T-helper 22 cell (primary cell): ENCODE results near the gene RGS7.

Experiments used
- DNase-seq: peaks from one replicate; pipeline ENCODE4 v3.0.0-alpha.2; 2020; ENCODE audit warnings: low read depth

RGS7 gene

DNA sequence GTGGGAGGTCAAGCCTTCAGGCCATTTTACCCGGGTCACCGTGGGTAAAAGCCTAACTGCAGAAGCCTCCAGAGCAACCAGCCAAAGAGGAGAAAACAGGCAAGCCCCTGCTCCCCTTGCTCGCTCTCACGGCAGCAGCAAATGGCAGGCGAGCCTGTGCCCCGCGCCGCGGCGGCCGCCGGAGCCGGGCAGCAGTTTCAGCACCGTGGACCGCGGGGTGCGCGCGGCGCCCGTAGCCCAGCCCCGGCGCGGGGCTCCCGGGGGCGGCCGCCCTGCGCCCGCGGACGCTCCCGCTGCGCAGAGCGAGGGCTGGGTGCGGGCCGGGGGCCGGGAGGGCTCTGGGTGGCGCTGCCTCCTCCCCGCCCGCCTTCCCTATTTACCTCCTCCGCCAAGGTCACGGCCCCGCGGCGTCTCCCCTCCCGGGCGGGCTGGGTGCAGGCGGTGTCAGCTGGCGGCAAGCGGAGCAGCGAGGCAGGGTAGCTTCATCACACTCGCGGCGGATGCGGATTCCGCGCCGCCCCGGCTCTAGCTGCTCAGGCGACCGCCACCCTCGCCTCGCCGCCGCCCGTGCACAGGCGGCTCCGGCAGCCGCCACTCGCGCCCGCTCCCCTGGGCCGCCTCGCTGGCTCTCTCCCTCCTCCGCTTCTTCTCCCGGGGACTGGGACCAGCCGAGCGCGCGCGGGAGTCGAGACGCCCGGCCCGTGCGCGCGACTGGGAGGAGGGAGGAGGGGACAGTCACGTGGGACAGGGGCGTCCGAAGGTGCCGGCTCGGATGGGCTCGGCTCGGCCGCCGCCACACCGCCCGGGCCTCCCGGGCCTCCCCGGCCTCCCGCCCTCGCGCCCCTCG, at the start of gene RGS7:
Gene RGS7, minus strand, starts transcription at position 687 of the 847 bp plus-strand sequence.
- DNase-seq: no peak

DNA sequence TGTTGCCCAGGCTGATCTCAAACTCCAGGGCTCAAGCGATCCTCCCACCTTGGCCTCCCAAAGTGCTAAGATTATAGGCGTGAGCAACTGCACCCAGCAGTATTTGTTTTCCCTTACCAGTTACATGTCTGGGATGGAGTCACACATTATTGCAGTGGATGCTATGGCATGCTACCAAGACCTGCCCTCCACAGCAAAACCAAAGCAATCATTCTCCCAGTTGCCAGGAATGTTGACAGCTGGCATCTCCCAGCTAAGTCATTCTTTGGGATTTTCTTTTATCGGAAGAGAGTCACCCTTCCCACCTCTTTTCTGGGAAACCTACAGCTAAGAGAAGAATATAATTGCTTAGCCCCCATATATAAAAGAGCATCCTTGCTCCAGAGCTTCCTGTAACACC, 49.4 kb upstream of the RGS7 start:
- DNase-seq: no peak

DNA sequence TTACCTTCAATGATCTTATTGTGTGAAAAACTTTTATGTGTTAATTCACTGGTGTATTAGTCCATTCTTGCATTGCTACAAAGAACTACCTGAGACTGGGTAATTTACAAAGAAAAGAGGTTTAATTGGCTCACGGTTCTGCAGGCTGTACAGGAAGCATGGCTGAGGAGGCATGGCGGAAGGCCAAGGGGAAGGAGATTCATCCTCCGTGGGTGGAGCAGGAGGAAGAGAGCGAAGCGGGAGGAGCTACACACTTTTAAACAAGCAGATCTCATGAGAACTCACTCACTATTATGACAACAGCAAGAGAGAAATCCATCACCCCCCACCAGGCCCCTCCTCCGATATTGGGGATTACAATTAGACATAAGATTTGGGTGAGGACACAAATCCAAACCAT, 44.2 kb upstream of the RGS7 start:
- no peak for DNase-seq

DNA sequence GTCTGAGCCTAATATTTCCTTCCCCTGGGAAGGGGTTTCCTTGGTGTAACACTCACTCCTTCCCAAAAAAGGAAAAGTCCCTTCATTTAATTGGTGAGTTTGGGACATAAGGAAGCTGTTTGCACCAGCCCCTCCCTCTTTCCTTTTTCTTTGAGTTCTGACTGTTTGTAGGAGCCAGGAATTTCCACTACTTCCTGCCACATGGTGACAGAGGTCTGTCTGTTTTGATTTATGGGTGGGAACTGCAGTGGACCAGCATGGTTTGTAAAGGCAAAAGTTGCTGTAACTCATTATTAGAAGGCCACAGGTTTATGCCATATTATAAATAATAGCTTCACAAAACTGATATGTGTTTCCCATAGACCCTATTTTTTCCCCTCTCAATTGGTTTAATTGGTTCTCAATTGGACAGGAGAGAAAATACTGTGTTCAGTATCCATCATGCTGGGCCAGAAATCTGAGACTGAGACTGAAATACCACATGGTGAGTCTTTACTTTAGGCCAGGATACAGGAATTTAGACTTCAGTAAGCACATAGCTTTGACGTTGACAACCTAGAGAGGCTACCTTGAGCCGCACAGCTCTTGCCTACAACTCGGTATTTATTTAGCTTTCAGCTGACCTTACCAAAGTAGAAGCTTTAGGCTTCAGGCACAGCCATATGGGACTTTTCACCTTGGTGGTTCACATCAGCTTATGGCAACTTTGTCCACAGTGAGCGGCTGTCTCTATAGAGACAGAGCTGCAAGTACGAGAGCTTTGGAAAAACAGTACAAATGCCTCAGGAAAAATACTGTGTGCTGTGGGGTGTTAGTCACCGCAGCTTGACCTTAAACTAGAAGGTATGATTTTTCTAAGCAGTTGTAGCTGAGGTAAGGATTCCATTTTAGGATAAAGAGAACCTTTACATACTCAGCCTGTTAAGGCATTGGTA, 40.0 kb upstream of the RGS7 start:
- no peak for DNase-seq

DNA sequence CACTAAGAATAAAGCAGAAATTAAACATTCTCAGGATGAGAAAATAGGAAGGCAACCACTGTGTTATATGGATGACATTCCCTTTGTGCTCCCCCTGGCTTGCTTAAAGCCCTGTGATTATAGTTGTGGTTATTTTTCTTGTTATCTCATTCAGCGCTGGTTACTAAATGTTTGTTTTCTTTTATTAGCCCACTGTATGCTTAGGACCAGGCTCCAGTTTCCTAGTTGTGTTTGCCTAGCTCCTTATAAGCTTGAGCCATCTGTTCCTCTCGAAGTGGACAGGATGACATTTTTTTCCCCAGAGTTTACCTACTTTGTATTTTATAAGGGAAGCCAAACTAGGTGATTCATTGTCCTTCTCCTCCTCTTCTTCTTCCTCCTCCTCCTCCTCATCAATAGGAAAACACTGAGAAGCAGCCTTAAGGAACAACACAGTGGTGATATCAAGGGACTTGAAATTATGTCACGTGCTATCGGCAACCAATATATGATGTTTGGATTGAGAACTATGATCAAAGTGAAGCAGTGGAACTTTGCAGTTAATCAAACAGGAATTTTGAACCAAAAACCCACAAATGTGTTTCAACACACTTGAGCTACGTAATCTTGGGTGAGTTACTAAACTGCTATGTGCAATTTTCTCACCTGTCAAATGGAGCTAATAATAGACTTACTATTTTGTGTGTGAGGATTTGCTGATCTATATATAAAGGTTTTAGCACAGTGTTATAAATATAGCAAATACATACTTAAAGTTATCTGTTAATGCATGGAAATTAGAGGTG, 35.1 kb upstream of the RGS7 start:
- DNase-seq: no peak

DNA sequence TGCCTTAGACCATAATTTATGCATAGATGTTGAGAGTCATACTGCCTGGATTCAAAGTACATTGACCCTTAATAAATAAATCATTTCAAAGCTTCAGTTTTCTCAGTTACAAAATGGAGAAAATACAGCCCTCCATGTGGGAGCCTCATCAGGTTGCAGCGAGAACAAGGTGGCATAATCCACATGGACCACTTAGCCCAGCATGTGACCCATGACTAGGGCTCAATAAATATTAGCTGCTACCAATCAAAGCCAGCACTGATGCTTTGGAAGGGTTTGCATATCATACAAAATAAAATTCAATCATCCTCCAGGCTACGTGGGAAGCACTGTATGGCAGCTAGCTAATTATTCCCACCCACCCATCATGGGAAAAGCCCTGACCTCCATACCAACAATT, 33.5 kb upstream of the RGS7 start:
- DNase-seq: no peak

DNA sequence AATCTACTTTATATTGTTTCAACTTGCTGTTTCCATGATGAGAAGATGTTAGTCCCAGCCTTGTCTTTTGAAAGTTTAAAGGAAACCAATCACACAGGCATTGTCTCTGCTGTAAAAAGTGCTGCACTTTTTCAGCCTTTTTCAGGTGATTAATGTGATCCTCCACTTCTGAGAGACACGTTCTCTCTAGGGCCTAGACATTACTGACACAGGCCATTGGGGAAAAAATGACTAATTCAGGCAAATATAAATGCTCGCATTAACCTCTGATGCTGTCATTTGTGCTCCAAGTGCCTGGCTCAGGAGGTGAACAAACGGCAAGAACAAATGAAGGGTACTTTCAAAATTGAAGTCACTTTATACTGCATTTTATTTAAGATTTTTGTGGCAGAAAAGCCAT, 32.4 kb upstream of the RGS7 start:
- DNase-seq: no peak

DNA sequence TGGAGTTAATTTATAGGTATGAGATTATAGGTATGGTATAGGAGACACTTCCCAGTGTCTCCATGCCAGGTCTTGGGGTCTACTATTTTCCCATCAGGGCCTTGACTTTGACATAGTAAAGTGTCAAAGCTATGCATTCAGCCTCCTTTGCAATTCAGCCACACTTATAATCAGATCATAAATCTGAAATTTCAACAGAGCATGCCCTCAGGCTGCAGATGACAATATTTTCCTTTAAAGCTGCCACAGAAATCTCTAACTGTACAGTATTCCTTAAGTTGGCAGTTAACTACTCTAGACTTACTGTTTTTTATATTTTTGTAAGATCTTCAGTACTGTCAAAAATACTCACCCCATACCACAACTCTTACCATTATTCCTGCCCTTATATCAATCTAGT, 30.2 kb upstream of the RGS7 start:
- DNase-seq: no peak

DNA sequence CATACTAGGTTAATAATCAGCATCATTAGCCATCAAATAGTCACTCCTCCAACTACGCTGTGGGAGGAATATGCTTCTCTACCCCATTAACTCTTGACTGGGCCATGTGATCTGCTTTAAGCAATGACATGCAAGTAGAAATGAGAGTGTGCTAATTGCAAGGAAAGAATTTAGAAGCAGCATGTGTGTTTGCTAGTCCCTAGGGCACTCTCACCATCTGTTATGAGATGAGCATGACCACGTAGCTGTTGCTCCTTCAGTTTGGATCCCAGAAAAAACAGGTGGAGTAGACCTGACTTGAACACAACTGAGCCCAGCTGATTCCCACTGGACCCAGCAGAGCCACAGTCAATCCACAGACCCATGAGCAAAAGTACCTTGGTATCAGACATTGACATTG, 19.7 kb upstream of the RGS7 start:
- no peak for DNase-seq

DNA sequence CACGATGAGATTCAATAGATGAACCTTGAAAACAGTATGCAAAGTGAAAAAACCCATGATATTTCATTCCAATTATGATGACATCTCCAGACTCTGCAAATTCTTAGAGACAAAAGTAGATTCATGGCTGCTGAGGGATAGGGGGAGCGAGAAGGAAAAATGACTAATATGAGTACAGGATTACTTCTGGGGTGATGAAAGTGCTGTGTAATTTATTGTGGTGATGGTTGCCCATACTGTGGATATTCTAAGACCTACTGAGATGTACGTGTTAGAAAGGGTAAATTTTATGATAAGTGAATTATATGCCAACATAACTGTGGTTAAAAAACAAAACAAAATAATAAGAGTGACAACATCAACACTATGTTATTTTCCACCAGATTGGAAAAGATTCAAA, 18.9 kb upstream of the RGS7 start:
- no peak for DNase-seq

DNA sequence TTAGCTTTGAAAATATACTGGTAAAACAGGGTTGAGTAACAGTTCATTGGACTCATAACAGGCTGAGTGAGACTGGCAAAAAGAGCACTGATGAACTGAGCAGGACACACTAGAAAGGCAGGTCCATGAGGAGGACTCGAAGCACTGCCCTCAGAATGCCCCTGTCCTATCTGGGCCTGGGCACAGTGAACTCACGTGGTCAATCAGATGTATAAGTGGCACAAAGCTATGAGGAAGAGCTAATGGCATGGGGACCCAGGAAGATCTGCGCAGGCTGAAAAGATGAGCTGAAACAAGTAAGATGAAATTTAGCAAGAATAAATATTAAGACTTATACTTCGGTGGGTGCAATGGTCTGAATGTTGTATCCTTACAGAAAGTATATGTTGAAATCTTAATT, 9.2 kb upstream of the RGS7 start:
- DNase-seq: no peak

DNA sequence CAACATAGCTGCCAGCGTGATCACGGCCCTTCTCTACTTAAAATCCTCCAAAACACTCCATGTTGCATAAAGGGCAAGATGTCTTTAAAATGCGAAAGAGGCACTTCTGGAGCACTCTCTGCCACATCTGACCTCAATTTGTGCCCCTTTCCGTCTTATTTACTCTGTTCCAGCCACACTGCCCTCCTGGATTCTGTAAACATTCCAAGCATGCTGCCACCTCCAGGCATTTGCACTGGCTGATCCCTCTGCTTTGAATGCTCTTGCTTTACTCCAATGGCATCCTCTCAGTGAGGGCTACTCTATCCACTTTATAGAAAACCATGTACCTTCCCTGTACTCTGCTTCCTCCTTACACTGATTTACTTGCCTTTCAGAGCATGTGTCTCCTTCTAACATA, 5.3 kb upstream of the RGS7 start:
- DNase-seq: no peak

DNA sequence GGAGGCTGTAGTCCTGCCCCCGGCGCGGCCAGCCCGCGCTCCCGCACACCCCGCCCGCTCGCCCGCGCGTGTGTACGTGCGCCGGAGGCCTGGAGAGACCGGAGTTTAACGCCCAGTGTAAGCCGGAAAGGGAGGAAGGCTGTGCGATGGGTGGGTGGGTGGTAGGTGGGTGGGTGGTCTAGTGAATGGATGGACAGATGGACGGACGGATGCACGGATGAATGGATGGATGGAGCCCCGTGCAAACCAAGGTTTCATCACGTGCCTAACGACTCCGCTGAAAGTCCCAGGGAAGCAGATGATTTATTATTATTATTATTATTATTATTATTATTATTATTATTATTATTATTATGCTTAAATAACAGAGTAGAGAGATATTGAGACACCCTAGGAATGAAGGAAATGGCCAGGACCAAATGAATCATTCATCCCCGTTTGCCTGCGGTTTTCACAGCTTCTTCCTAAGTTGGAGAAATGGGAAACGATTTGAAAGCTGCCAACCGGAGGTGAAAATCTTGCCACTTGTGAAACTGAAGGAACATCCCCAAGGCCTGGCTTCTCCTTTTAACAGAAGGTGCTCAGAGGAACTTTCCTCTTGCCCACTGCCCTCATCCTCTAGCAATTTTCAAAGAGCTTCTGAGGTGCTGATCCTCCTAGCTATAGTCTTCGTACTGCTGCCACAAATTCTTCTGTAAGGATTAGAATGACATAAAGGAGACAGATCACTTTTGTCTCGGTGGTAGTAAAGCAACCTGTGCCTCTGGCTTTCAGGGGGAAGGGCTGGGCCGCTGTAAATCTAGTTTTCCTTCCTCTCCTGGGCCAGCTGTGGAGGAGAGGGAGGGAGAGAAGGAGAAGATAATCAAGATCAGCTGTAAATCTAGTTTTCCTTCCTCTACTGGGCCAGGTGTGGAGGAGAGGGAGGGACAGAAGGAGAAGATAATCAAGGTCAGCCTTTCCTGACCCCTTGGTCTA, 648 bp upstream of the RGS7 start:
- DNase-seq: no peak

DNA sequence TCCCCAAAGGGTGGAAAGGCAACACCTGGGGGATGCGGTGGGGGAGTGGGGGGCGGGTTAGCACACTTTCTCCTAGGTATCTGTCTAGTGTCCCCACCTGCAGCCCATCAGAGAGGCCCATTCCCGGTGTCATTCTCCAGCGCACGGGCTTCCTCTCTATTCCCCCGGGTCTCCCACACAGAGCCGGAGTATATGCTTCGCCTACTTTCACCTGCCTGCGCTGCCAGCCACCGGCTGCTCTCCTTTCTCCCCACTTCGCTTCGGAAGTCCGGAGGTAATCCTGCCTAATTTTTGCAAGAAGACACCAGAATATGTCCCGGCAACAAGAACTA, 852 bp downstream of the RGS7 start:
- no peak for DNase-seq

DNA sequence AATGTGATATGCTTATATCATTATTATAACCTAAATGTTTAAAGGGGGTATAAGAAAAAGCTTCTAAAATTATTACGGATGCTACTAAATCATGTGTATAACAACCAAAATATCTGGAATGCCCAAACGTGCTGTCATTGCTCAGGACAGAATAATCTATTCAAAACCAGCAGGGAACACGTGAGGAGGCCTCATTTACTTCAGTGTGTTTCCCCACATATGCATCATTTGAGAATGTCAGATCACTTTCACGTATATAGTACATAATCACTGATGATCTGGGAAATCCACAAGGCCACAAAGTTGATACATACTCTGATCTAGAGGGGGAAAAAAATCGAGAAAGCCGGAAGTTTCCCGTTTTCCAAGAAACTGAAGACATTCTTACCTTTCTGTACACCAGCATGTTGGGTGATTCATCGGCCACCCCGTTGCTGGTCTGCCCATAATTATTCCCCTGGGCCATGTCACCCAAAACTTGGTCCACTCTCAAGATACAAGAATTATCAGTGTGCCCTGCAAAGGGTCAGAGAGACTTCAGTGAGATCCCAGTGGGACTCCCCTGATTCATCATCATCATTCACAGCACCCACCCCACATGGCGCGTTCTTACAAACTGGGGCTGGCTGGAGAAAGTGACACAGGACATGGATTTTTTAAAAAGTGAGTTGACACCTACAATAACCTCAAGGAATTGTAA, 1.5 kb downstream of the RGS7 start:
- DNase-seq: no peak

DNA sequence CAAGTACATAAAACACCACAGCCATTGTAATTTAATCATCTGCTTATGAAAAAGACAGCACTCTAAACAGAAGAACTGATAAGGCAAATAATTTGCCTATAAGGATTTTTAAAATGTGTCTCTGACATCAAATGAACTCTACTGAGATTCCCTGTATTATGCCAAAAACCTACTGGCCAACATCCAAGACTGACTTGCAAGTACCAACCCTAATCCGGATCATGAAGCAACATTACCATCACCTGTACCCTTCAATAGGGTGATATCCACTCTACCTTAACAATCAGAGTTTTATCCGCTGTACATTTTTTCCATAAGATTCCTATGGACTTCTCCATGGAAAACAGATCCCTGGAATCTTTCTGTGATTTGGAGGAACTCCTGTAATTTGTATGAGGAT, 4.6 kb downstream of the RGS7 start:
- DNase-seq: no peak

DNA sequence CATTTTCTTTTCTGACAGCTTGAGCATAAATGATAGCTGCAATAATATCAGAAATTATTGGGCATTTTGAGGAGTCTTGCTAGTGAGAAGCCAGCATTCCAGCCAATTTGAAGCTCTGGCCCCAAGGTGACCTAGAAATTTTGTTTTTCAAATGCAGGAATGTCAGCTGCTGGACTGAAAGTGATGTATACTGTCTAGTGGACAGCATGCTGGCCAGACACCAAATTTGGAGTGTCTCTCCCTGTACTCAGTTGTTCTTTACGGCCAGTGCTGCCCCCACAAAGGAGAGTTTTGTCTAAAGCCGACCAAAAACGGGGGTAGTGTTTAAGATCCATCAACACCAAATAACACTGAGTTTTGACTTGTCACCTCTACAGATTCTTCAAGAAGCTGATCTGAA, 5.2 kb downstream of the RGS7 start:
- DNase-seq: no peak

DNA sequence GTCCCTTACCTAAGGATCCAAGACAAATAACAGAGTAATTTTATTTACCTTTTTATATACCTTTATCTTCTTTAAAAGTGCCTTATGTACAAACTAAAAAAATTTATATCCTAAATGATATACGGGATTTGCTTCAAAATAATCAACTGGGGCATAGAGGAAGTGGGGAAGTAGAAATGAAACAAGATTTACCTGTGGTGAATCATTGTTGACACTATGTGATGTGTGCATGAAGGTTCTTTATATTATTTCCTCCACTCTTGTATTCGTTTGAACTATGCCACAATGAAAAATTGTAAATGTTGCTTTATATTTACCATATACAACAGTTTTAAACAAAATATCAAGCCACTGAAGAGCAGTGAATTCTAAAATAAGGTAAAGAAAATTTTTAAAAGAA, 13.0 kb downstream of the RGS7 start:
- DNase-seq: no peak

DNA sequence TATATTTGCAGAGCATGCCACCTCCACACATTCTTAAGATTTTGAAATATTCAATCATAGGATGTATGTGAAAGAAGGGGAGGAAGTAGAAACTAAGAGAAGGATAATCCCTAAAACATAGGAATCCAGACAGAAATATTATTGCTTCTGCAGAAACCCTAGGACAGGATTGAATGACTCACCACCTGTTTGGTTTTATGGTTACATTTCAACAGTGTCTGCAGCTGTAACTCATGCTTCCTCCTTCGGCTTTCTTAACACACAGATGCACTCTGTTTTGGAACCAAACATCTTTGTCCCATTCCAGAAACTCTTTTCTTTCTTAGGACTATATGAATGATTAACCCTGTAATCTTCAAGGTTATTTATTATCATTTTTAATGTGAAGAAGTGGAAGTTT, 20.7 kb downstream of the RGS7 start:
- DNase-seq: no peak

DNA sequence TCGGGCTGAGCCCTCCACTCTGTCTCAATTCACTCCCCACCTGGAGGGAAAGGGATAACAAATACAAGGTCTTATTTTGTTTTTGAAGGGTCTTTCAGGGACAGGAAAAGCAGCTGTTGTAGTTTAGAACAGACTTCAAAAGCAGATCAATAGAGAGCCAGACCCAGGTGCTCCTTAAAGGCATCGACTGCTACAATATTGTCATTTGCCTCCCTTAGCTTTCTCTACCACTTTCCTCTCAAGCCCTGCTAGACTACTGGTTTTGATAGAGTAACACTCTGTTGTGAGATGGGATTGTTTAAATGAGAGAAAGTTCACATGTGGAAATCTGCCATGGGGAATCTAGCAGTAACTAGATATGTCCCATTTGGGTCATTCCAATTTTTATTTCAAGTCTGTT, 24.0 kb downstream of the RGS7 start:
- DNase-seq: no peak

DNA sequence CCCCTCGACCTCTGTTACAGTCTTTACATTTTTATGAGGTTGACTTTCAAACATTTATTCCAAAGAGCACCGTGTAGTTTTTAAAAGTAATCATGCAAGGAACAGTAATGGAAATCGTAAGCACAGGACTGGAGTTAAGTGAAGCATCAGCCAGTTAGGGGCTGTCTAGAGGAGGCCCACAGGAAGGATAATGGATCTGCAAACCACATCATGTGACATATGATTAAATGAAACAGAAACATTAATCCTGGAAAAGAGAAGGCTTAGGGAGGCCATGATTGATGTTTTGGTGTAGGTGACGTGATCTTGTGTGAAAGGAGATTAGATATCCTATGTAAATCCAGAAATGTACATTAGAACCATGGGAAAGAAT, 25.0 kb downstream of the RGS7 start:
- no peak for DNase-seq
